CD14-positive monocyte (primary cell): Measurements from ENCODE around the gene NENF. TPM values are rescaled to one million over a fixed set of nuclear protein-coding genes. Genes with fewer than 3 reads are reported as not detected.

Experiments used
- DNase-seq, 3 donors: peaks; one replicate each; pipeline ENCODE4 v3.0.0-alpha.2; 2011 to 2022
- H2AFZ ChIP-seq: 2 replicates; pipeline ENCODE4 v1.6.0; 2012; ENCODE audit warnings: mild to moderate bottlenecking, low read depth, low read length, inconsistent platforms; ENCODE audit not compliant: insufficient read depth, poor library complexity, severe bottlenecking
- H3K27ac ChIP-seq, 2 donors: 1 replicate in 1 of 2; 2 replicates in 1 of 2; pipeline ENCODE4 v1.5.1; 2012 to 2013; ENCODE audit warnings: low read length in 2 of 2, control low read depth in 1 of 2, inconsistent platforms in 1 of 2, low read depth in 1 of 2, mild to moderate bottlenecking in 1 of 2
- H3K27me3 ChIP-seq, 2 donors: one replicate each; pipeline versions ENCODE4 v1.6.0 to v1.6.1; 2011 to 2013; ENCODE audit warnings: low read length in 2 of 2; ENCODE audit not compliant: control insufficient read depth in 2 of 2, insufficient read depth in 2 of 2
- H3K36me3 ChIP-seq, 2 donors: replicated peaks in 1 of 2; 1 replicate in 1 of 2; 2 replicates in 1 of 2; pipeline versions ENCODE4 v1.5.1 to v1.6.1; 2012 to 2013; ENCODE audit warnings: low read length in 2 of 2, control low read depth in 1 of 2, inconsistent platforms in 1 of 2, mild to moderate bottlenecking in 1 of 2; ENCODE audit not compliant: insufficient read depth in 2 of 2, control insufficient read depth in 1 of 2
- H3K4me1 ChIP-seq, 2 donors: 1 replicate in 1 of 2; 2 replicates in 1 of 2; pipeline versions ENCODE4 v1.5.1 to v1.6.1; 2012 to 2013; ENCODE audit warnings: low read length in 2 of 2, control low read depth in 1 of 2, inconsistent platforms in 1 of 2, mild to moderate bottlenecking in 1 of 2, moderate library complexity in 1 of 2; ENCODE audit not compliant: insufficient read depth in 2 of 2, control insufficient read depth in 1 of 2
- H3K4me2 ChIP-seq: replicated peaks from 2 replicates; pipeline ENCODE3; 2012; ENCODE audit warnings: low read length, moderate library complexity, mild to moderate bottlenecking; ENCODE audit not compliant: poor library complexity, severe bottlenecking; ENCODE audit errors: extremely low read depth
- H3K4me3 ChIP-seq, 3 experiments: fragments of 200-600 bp in 1 of 3; sonication (generic) in 1 of 3; replicated peaks in 1 of 3; 1 replicate in 2 of 3; 2 replicates in 1 of 3; pipeline ENCODE4 v1.5.1; 2011 to 2013; ENCODE audit warnings: low read length in 3 of 3, mild to moderate bottlenecking in 3 of 3, control low read depth in 2 of 3, low read depth in 2 of 3, inconsistent platforms in 1 of 3, moderate library complexity in 1 of 3
- H3K79me2 ChIP-seq: 2 replicates; pipeline ENCODE4 v1.6.0; 2012; ENCODE audit warnings: mild to moderate bottlenecking, control low read depth, inconsistent platforms, low read length, moderate library complexity; ENCODE audit not compliant: insufficient read depth
- H3K9ac ChIP-seq: 2 replicates; pipeline ENCODE4 v1.6.0; 2017; ENCODE audit warnings: low read length, mild to moderate bottlenecking; ENCODE audit not compliant: insufficient read depth, poor library complexity, severe bottlenecking
- H3K9me3 ChIP-seq, 2 donors: replicated peaks in 1 of 2; 1 replicate in 1 of 2; 2 replicates in 1 of 2; pipeline versions ENCODE4 v1.5.1 to v1.6.1; 2012 to 2013; ENCODE audit warnings: low read length in 2 of 2, control low read depth in 1 of 2; ENCODE audit not compliant: control insufficient read depth in 1 of 2, insufficient read depth in 1 of 2
- H4K20me1 ChIP-seq: 2 replicates; pipeline ENCODE4 v1.6.0; 2012; ENCODE audit warnings: mild to moderate bottlenecking, low read length, control low read depth, moderate library complexity; ENCODE audit not compliant: insufficient read depth
- H3K27ac Mint-ChIP-seq, 7 donors: one replicate each; pipeline ENCODE4 v1.8.0; 2020; ENCODE audit warnings: mild to moderate bottlenecking in 7 of 7, mixed read lengths in 7 of 7, moderate library complexity in 6 of 7, inconsistent platforms in 2 of 7
- H3K27me3 Mint-ChIP-seq, 3 donors: one replicate each; pipeline ENCODE4 v1.8.0; 2021 to 2022; ENCODE audit warnings: low read depth in 3 of 3, mild to moderate bottlenecking in 3 of 3, mixed read lengths in 3 of 3, moderate library complexity in 3 of 3, inconsistent platforms in 1 of 3
- H3K36me3 Mint-ChIP-seq, 2 donors: one replicate each; pipeline ENCODE4 v1.8.0; 2020; ENCODE audit warnings: mixed read lengths in 2 of 2, inconsistent platforms in 1 of 2, mild to moderate bottlenecking in 1 of 2
- H3K4me1 Mint-ChIP-seq: one replicate; pipeline ENCODE4 v1.8.0; 2020; ENCODE audit warnings: mild to moderate bottlenecking, mixed read lengths
- H3K4me3 Mint-ChIP-seq, 2 donors: one replicate each; pipeline ENCODE4 v1.8.0; 2020; ENCODE audit warnings: mild to moderate bottlenecking in 2 of 2, mixed read lengths in 2 of 2, moderate library complexity in 1 of 2
- H3K9me3 Mint-ChIP-seq, 7 donors: one replicate each; pipeline ENCODE4 v1.8.0; 2020 to 2022; ENCODE audit warnings: mixed read lengths in 7 of 7, mild to moderate bottlenecking in 6 of 7, moderate library complexity in 6 of 7, inconsistent platforms in 2 of 7
- CTCF ChIP-seq: fragments of 200-600 bp; IDR thresholded peaks from one replicate; pipeline ENCODE4 v1.8.0; 2022; ENCODE audit warnings: antibody characterized with exemption, mild to moderate bottlenecking
- WGBS: methylation state at CpG from one replicate; pipeline ENCODE4 v1.1.5; 2013; ENCODE audit warnings: missing lambda C conversion rate; ENCODE audit not compliant: insufficient coverage; 5-methylcytosine and 5-hydroxymethylcytosine counted together
- intact Hi-C, 2 donors: fragments of 100-400 bp; cut with micrococcal nuclease; formaldehyde crosslinking; loops; one replicate each; pipeline versions ENCODE4 v1.15.0 to v1.15.1; 2023
- polyA plus RNA-seq, 3 donors: library from polyadenylated mRNA; depleted of rRNA in 1 of 3; unstranded in 2 of 3; stranded (reverse) in 1 of 3; fragments of 300-500 nt in 2 of 3; fragments of >200 nt in 1 of 3; fragmentation: Illumina TruSeq in 2 of 3; gene quantifications; 1 replicate in 2 of 3; 2 replicates in 1 of 3; pipeline ENCODE4 v1.2.3, GENCODE V29; 2012 to 2021

The NENF gene
- polyA plus RNA-seq, 3 donors, result 9.7 to 56.4 (median 42.3) TPM

GRCh38 chr1:212451416-212452322, 18.9 kb downstream of the NENF start:
- Histone ChIP-seq H3K27me3 (no peaks in the 10 kb centered on the region), H3K27ac (no peak overlapping the region), H3K9ac (no peak overlapping the region), H3K79me2 (no peaks in the 10 kb centered on the region), H4K20me1 (no peaks in the 10 kb centered on the region), H3K4me3 (no peak overlapping the region), H3K4me1 (no peaks in the 10 kb centered on the region), H3K9me3 (no peaks in the 10 kb centered on the region), H3K36me3 (no peaks in the 10 kb centered on the region), H2AFZ (no peak overlapping the region), H3K4me2 (no peak overlapping the region)
- H3K4me1 Mint-ChIP-seq, result peaks cover 8% of the 10 kb centered on the region
- intact Hi-C loops, result loop anchor here (10.0 kb wide), 2 partner anchors 333 to 543 kb away; no protein-coding TSS in a partner anchor
- no peak overlapping the region for H3K4me3 Mint-ChIP-seq
- no peak for TF ChIP-seq CTCF
- H3K36me3 Mint-ChIP-seq, result no peaks in the 10 kb centered on the region
- 98% methylated on average over 6 of the region's 6 CpGs for WGBS
- H3K27ac Mint-ChIP-seq, result peak overlapping the region in 1 of 7 donors; percentile 31
- H3K9me3 Mint-ChIP-seq, result no peaks in the 10 kb centered on the region
- no peak for DNase-seq
- H3K27me3 Mint-ChIP-seq, result peaks cover 3 to 5% (median 4%) of the 10 kb centered on the region in 3 donors

GRCh38 chr1:212452323-212453155, 19.8 kb downstream of the NENF start:
- no peak overlapping the region for H3K27ac Mint-ChIP-seq

More at GRCh38 chr1:212452323-212453155, 19.8 kb downstream of the NENF start:
- no peak overlapping the region for H2AFZ ChIP-seq
- H3K4me3 ChIP-seq, result no peak overlapping the region
- H3K9ac ChIP-seq, result no peak overlapping the region
- Mint-ChIP-seq H3K27me3 (peaks cover 3 to 6% (median 4%) of the 10 kb centered on the region in 3 donors), H3K9me3 (peaks cover 0 to 1% (median 0%) of the 10 kb centered on the region in 7 donors), H3K4me1 (peaks cover 8% of the 10 kb centered on the region), H3K4me3 (no peak overlapping the region), H3K36me3 (no peaks in the 10 kb centered on the region)
- H3K4me2 ChIP-seq, result no peak overlapping the region
- H3K4me1 ChIP-seq, result no peaks in the 10 kb centered on the region
- H3K27me3 ChIP-seq, result no peaks in the 10 kb centered on the region
- no peaks in the 10 kb centered on the region for H3K36me3 ChIP-seq
- H3K79me2 ChIP-seq, result no peaks in the 10 kb centered on the region
- intact Hi-C loops, result loop anchor here (10.0 kb wide), 2 partner anchors 332 to 542 kb away; no protein-coding TSS in a partner anchor
- no peak for TF ChIP-seq CTCF
- H3K27ac ChIP-seq, result no peak overlapping the region
- H3K9me3 ChIP-seq, result no peaks in the 10 kb centered on the region
- no peak for DNase-seq
- no peaks in the 10 kb centered on the region for H4K20me1 ChIP-seq
- whole genome bisulfite sequencing, result 49% methylated on average over 4 of the region's 15 CpGs
